D721Med (cell line): ENCODE data around the gene TUBB2B.

ENCODE experiments used
- DNase-seq: peaks from one replicate; pipeline ENCODE4 v3.0.0; 2011; ENCODE audit warnings: low spot score; ENCODE audit not compliant: insufficient read length
- FAIRE-seq: peaks from 2 replicates; lab custom pipeline; 2011; peaks lifted over from hg19 to GRCh38; lab: Jason Lieb, UNC
- TF ChIP-seq, protein P1 (sequence below): IDR thresholded peaks from 2 replicates; pipeline ENCODE4 v1.5.1; 2012; ENCODE audit warnings: mild to moderate bottlenecking, control low read depth; ENCODE audit not compliant: insufficient read depth; ENCODE audit errors: missing control alignments

The TUBB2B gene

DNA sequence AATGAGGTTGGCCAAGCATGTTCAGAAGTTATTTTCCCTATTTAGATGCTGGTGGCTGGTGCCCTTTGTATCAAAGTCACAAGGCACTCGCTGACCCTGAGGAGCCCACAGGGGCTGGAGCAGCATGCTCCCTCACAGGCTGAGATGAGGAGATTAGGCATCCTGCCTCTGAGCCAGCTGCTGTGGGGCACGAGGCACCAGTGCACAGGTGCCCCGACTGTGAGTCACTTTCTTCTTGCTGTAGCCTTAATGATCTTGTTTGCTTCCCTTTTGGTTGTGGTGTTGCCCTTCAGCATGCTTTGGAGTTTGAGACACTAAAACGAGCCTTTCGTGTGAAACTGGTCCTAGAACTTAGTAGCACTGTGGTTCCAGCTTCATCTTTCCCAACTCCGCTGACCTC is 35.6 kb upstream of the TUBB2B start:
- no peak for FAIRE-seq
- no peak for DNase-seq
- TF ChIP-seq, protein P1, sequence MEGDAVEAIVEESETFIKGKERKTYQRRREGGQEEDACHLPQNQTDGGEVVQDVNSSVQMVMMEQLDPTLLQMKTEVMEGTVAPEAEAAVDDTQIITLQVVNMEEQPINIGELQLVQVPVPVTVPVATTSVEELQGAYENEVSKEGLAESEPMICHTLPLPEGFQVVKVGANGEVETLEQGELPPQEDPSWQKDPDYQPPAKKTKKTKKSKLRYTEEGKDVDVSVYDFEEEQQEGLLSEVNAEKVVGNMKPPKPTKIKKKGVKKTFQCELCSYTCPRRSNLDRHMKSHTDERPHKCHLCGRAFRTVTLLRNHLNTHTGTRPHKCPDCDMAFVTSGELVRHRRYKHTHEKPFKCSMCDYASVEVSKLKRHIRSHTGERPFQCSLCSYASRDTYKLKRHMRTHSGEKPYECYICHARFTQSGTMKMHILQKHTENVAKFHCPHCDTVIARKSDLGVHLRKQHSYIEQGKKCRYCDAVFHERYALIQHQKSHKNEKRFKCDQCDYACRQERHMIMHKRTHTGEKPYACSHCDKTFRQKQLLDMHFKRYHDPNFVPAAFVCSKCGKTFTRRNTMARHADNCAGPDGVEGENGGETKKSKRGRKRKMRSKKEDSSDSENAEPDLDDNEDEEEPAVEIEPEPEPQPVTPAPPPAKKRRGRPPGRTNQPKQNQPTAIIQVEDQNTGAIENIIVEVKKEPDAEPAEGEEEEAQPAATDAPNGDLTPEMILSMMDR: no peak

DNA sequence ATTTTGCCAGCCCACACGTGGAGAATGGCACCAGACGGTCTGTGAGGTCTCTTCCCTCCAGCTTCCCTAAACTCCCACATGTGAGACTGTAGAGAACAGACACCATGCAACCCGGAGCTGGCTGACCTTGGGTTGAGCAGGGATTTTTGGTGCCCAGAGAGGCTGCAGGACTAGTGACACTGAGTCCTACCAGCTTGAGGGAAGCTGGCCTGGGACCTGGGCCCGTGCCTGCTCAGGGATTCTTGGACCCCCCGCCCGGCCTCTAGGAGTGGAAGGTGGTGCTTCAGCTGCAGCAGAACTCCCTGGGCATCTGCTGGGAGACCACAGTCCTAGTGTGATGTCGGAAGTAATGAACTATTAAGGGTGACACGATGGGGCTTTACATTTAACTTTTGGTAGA is 34.5 kb upstream of the TUBB2B start:
- DNase-seq: no peak
- TF ChIP-seq, protein P1: no peak
- FAIRE-seq: no peak

DNA sequence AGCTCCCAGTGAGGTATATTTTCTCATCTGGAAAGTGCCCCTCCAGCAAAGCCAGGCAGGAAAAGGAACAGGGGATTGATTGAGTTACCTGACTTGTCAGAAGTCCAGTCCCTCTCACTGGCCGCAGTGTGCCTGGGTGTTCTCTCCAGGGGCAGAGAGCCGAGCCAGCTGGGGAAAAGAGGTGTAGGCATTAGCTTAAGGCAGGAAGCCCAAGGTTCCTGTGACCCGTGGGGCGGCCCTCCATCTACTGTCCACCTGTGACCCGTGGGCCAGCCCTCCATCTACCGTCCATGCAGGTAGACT is 34.0 kb upstream of the TUBB2B start:
- TF ChIP-seq, protein P1: no peak
- DNase-seq (no peak), FAIRE-seq (no peak)

DNA sequence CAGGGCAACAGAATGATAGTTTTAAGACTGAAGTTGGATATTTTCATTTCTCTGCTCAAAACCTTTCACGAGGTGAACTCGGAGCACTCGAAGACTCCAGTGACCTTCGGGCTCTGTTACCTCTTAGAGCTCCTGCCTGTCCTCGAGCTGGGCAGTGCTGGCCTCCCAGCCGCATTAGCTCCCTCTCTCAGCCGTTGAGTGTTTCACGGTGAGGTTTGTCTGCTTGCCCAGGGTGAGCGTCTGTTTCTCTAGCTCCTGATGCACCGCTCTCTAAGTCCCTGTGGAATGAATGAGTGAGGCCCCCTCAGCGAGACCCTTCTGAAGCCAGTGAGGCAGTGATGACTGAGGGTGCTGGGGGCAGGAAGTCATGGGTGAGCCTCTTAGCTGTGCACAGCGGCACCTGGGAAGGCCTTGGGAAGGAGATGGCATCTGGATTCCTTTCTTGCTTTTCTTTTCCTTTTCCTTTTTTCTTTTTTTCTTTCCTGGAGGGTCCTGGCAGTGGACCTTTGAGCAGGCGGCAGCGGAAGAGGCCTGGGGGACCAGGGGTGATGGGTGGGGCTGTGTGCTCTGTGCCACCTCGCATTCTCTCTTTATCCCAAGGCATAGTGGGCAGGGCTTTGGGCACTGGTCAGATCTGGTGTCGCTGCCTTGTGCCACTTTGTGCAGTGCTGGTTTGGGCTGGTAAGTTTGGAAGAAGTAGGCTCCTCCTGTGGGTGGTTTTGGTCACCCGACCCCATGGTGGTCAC is 33.5 kb upstream of the TUBB2B start:
- DNase-seq (no peak), FAIRE-seq (no peak)
- TF ChIP-seq, protein P1: no peak

DNA sequence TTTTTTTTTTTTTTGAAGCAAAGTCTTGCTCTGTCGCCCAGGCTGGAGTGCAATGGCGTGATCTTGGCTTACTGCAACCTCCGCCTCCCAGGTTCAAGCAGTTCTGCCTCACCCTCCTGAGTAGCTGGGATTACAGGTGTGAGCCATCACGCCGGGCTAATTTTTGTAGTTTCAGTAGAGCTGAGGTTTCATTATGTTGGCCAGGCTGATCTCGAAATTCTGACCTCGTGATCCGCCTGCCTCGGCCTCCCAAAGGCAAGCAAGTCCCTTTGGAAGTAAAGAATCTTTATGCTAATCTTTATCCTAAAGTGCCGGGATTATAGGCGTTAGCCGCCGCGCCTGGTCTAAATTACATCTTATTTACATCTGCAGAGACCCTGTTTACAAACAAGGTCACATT is 32.8 kb upstream of the TUBB2B start:
- FAIRE-seq: no peak
- DNase-seq: no peak
- TF ChIP-seq, protein P1: no peak

DNA sequence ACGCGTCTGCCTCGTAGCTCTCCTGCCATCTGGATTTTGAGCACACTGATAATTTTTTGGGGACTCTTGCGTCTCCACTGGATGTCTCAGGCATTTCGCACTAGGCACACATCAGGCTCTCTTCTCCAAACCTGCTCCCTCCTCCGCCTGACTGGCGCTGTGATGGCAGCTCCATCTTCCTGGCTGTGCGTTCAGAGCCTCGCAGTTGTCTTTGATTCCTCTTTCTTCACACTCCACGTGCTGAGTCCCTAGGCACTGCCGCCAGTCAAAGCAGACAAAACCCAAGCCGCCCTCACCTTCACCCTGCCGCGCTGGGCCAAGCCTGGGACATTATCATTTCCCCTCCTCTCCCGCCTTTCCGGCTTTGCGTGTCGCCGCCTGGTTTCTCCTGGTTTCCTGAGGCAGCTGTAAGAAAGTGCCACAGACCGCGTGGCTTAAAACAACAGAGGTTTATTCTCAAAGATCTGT is 32.1 kb upstream of the TUBB2B start:
- TF ChIP-seq, protein P1: no peak
- FAIRE-seq: no peak
- no peak for DNase-seq

DNA sequence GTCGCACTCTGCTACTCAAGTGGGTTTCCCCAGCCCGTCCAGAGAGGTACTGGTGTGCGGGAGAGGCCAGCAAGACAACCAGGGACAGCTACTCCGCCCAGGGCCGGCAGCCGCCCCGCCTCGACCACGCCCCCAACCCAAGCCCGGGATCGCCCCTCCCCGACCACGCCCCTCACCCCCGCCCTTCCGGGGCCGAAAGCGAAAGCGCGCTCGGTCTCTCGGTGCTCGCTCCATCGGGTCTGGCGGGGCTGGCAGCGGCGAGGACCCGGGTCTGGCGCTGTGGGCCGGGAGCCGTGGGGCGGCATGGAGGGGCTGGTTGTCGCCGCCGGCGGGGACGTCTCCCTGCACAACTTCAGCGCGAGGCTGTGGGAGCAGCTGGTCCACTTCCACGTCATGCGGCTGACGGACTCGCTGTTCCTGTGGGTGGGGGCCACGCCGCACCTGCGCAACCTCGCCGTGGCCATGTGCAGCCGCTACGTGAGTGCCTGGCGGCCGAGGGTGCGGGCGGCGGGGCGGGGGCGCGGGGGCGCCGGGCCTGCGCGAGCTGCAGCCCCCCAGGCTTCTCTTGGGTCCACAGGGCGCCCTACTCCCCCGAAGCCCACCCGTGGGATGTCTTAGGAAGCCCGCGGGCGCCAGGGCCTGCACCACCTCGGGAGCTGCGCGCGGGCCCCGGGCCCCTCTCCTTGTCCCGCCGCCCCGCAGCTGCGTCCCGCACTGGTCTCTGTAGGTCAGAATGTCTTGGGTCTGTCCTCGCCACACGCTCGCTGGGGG is 31.5 kb upstream of the TUBB2B start, which contains the start of gene PSMG4:
TSS of gene PSMG4 (plus strand) at position 228 of the 771 bp plus-strand sequence. CDS start at position 304, 76 bp downstream.
- peak; percentile 92 for DNase-seq
- no peak for FAIRE-seq
- TF ChIP-seq, protein P1: no peak
